ENCODE results near the gene ANXA8.
"Not testable (repeated sequence)": the region's sequence is repeated elsewhere in the genome, so short reads cannot be mapped to it uniquely, and the experiment has no call there.

Gene ANXA8

GRCh38 chr10:47483923-47484322 lies at the start of gene ANXA8:
Gene ANXA8, minus strand, starts transcription at chr10:47484115. Its CDS starts 182 bp downstream, at chr10:47483933.
- DNase-seq (ENCODE audit: low read depth, low spot score): not testable (repeated sequence)

- DNase-seq (ENCODE audit: low read depth, low spot score): not testable (repeated sequence)
Observed at GRCh38 chr10:47523475-47523874, 39.6 kb upstream of the ANXA8 start, which contains the start of gene AGAP9. Gene AGAP9, minus strand, starts transcription at chr10:47523638. Its CDS starts 112 bp downstream, at chr10:47523526.

GRCh38 chr10:47502313-47502712 lies 18.4 kb upstream of the ANXA8 start:
- DNase-seq (ENCODE audit: low read depth, low spot score): not testable (repeated sequence)

- DNase-seq (ENCODE audit: low read depth, low spot score): not testable (repeated sequence)
Observed at GRCh38 chr10:47494226-47494625, 10.3 kb upstream of the ANXA8 start.

GRCh38 chr10:47491600-47491999 lies 7.7 kb upstream of the ANXA8 start, which contains the start of gene FAM25G:
Gene FAM25G, minus strand, starts transcription at chr10:47491700. Its CDS starts 26 bp downstream, at chr10:47491674.
- not testable (repeated sequence) for DNase-seq (ENCODE audit: low read depth, low spot score)

- DNase-seq (ENCODE audit: low read depth, low spot score): not testable (repeated sequence)
Observed at GRCh38 chr10:47489630-47490029, 5.7 kb upstream of the ANXA8 start.

- DNase-seq (ENCODE audit: low read depth, low spot score): not testable (repeated sequence)
Observed at GRCh38 chr10:47485943-47486342, 2.0 kb upstream of the ANXA8 start.

- not testable (repeated sequence) for DNase-seq (ENCODE audit: low read depth, low spot score)
Observed at GRCh38 chr10:47484786-47485185, 871 bp upstream of the ANXA8 start.

GRCh38 chr10:47482367-47482766 lies 1.5 kb downstream of the ANXA8 start:
- not testable (repeated sequence) for DNase-seq (ENCODE audit: low read depth, low spot score)

GRCh38 chr10:47481768-47482181 lies 2.1 kb downstream of the ANXA8 start:
- DNase-seq (ENCODE audit: low read depth, low spot score): not testable (repeated sequence)

GRCh38 chr10:47481182-47481766 lies 2.6 kb downstream of the ANXA8 start:
- DNase-seq (ENCODE audit: low read depth, low spot score): not testable (repeated sequence)

- not testable (repeated sequence) for DNase-seq (ENCODE audit: low read depth, low spot score)
Observed at GRCh38 chr10:47480133-47480532, 3.8 kb downstream of the ANXA8 start.

- not testable (repeated sequence) for DNase-seq (ENCODE audit: low read depth, low spot score)
Observed at GRCh38 chr10:47478114-47478513, 5.8 kb downstream of the ANXA8 start.

- not testable (repeated sequence) for DNase-seq (ENCODE audit: low read depth, low spot score)
Observed at GRCh38 chr10:47477078-47477477, 6.8 kb downstream of the ANXA8 start.

GRCh38 chr10:47475101-47475500 lies 8.8 kb downstream of the ANXA8 start:
- not testable (repeated sequence) for DNase-seq (ENCODE audit: low read depth, low spot score)

GRCh38 chr10:47473516-47473915 lies 10.4 kb downstream of the ANXA8 start:
- not testable (repeated sequence) for DNase-seq (ENCODE audit: low read depth, low spot score)

GRCh38 chr10:47472647-47473046 lies 11.3 kb downstream of the ANXA8 start:
- DNase-seq (ENCODE audit: low read depth, low spot score): not testable (repeated sequence)

GRCh38 chr10:47472072-47472471 lies 11.8 kb downstream of the ANXA8 start:
- DNase-seq (ENCODE audit: low read depth, low spot score): not testable (repeated sequence)

GRCh38 chr10:47468731-47469528 lies 15.0 kb downstream of the ANXA8 start:
- not testable (repeated sequence) for DNase-seq (ENCODE audit: low read depth, low spot score)

- not testable (repeated sequence) for DNase-seq (ENCODE audit: low read depth, low spot score)
Observed at GRCh38 chr10:47467957-47468356, 16.0 kb downstream of the ANXA8 start.

GRCh38 chr10:47467458-47467857 lies 16.5 kb downstream of the ANXA8 start:
- not testable (repeated sequence) for DNase-seq (ENCODE audit: low read depth, low spot score)

GRCh38 chr10:47465216-47465917 lies 18.5 kb downstream of the ANXA8 start:
- DNase-seq (ENCODE audit: low read depth, low spot score): not testable (repeated sequence)
